NCI-H2227 treated with DMSO at 0.1 percent for 48 hours (cell line): ENCODE measurements around the gene EN1.

ENCODE experiments used
- DNase-seq: peaks from one replicate; lab custom pipeline; 2025; lab: John Stamatoyannopoulos, UW

EN1 gene

GRCh38 chr2:118817469-118817868 is 30.0 kb downstream of the EN1 start:
- no peak for DNase-seq

GRCh38 chr2:118816669-118817068 is 30.8 kb downstream of the EN1 start:
- no peak for DNase-seq

- DNase-seq: no peak
These were observed 31.7 kb downstream of the EN1 start for GRCh38 chr2:118815731-118816130.

- no peak for DNase-seq
These were observed 32.1 kb downstream of the EN1 start for GRCh38 chr2:118815314-118815713.

- no peak for DNase-seq
These were observed 33.1 kb downstream of the EN1 start for GRCh38 chr2:118814368-118814767.

GRCh38 chr2:118813601-118814339 is 33.7 kb downstream of the EN1 start:
- no peak for DNase-seq

GRCh38 chr2:118813111-118813510 is 34.3 kb downstream of the EN1 start:
- no peak for DNase-seq

GRCh38 chr2:118812552-118812951 is 34.9 kb downstream of the EN1 start:
- DNase-seq: no peak

- DNase-seq: no peak
These were observed 35.8 kb downstream of the EN1 start for GRCh38 chr2:118811514-118812115.

- DNase-seq: no peak
These were observed 36.7 kb downstream of the EN1 start for GRCh38 chr2:118810766-118811165.

- DNase-seq: no peak
These were observed 39.0 kb downstream of the EN1 start for GRCh38 chr2:118808429-118808809.

GRCh38 chr2:118807668-118808428 is 39.6 kb downstream of the EN1 start:
- no peak for DNase-seq

- no peak for DNase-seq
These were observed 40.4 kb downstream of the EN1 start for GRCh38 chr2:118806797-118807667.

GRCh38 chr2:118805064-118805690 is 42.3 kb downstream of the EN1 start:
- DNase-seq: no peak

- DNase-seq: no peak
These were observed 44.4 kb downstream of the EN1 start for GRCh38 chr2:118803012-118803411.

GRCh38 chr2:118801151-118801550 is 46.3 kb downstream of the EN1 start:
- DNase-seq: no peak

GRCh38 chr2:118800736-118801135 is 46.7 kb downstream of the EN1 start:
- DNase-seq: no peak

GRCh38 chr2:118794546-118794945 is 52.9 kb downstream of the EN1 start:
- DNase-seq: no peak
